Peyer's patch (tissue), 4 donors: ENCODE data around the gene PM20D2. TPM values are rescaled to one million over a fixed set of nuclear protein-coding genes. Genes with fewer than 3 reads are reported as not detected.

Source experiments
- DNase-seq, 3 donors: peaks; one replicate each; pipeline ENCODE4 v3.0.0-alpha.2; 2017 to 2019
- H3K27ac ChIP-seq, 4 donors: fragments of 200-600 bp; sonication (generic); one replicate each; pipeline ENCODE4 v1.5.1; 2016 to 2019
- H3K27me3 ChIP-seq, 2 donors: fragments of 200-600 bp; sonication (generic); one replicate each; pipeline ENCODE4 v1.5.1; 2019
- H3K36me3 ChIP-seq, 3 donors: fragments of 200-600 bp; sonication (generic); one replicate each; pipeline ENCODE4 v1.5.1; 2016 to 2019
- H3K4me1 ChIP-seq, 4 donors: fragments of 200-600 bp; sonication (generic); one replicate each; pipeline ENCODE4 v1.5.1; 2016 to 2019
- H3K4me3 ChIP-seq, 4 donors: fragments of 200-600 bp; sonication (generic); 1 replicate in 3 of 4; 2 replicates in 1 of 4; pipeline ENCODE4 v1.5.1; 2016 to 2019; ENCODE audit warnings: mild to moderate bottlenecking in 1 of 4
- H3K9me3 ChIP-seq, 4 donors: fragments of 200-600 bp; sonication (generic); one replicate each; pipeline ENCODE4 v1.5.1; 2016 to 2019; ENCODE audit warnings: mild to moderate bottlenecking in 1 of 4
- CTCF ChIP-seq, 6 experiments: fragments of 450-650 bp in 4 of 6; fragments of 200-600 bp in 2 of 6; sonication (generic) in 1 of 6; IDR thresholded peaks; one replicate each; pipeline ENCODE4 v1.5.1; 2017 to 2019; ENCODE audit warnings: antibody characterized with exemption in 6 of 6, mild to moderate bottlenecking in 3 of 6, moderate library complexity in 1 of 6
- POLR2A ChIP-seq, 2 donors: fragments of 450-650 bp; IDR thresholded peaks; one replicate each; pipeline ENCODE4 v1.5.1; 2017; ENCODE audit warnings: antibody characterized with exemption in 2 of 2, mild to moderate bottlenecking in 2 of 2, moderate library complexity in 2 of 2
- total RNA-seq, 4 donors: library from RNA; depleted of rRNA; stranded (reverse); fragments of >200 nt; gene quantifications; one replicate each; pipeline ENCODE4 v1.1.0, GENCODE V29; 2016

The PM20D2 gene
- total RNA-seq, 4 donors from 2014 or later: 6.1 to 17.3 (median 9.3) TPM

- DNase-seq: no peak
- no peaks in the 10 kb centered on the region for H3K27me3 ChIP-seq
- no peaks in the 10 kb centered on the region for H3K36me3 ChIP-seq
- no peak overlapping the region for H3K27ac ChIP-seq
- no peak overlapping the region for H3K4me3 ChIP-seq
- no peaks in the 10 kb centered on the region for H3K9me3 ChIP-seq
- TF ChIP-seq POLR2A (IDR thresholded peaks at IDR 0.05) (no peak), CTCF (IDR thresholded peaks at IDR 0.05) (no peak)
- no peaks in the 10 kb centered on the region for H3K4me1 ChIP-seq
Observed at GRCh38 chr6:89172131-89172530, 26.3 kb downstream of the PM20D2 start.

DNA sequence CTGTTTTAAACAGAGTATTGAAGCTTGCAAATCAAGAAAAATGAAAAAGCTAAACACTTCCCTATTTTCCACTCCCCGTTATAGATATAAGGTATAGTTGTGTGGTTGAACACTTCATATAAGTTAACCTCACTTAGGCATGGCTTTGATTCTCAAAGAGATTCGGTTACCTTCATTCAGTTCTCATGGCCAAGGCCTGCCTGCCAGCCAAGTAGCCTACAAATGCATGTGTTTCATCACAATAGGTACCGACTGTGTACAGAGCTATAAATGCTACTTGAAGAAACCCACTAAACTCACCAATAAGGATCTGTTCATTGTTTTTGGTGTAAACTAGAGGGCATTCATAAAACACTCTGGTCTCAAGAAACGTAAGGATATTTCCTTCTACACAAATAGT lies 27.8 kb downstream of the PM20D2 start:
- H3K27ac ChIP-seq: no peak overlapping the region
- no peak overlapping the region for H3K4me3 ChIP-seq
- no peaks in the 10 kb centered on the region for H3K36me3 ChIP-seq
- DNase-seq: no peak
- no peaks in the 10 kb centered on the region for H3K27me3 ChIP-seq
- TF ChIP-seq POLR2A (IDR thresholded peaks at IDR 0.05): no peak
- TF ChIP-seq CTCF (IDR thresholded peaks at IDR 0.05): no peak
- H3K4me1 ChIP-seq: no peaks in the 10 kb centered on the region
- no peaks in the 10 kb centered on the region for H3K9me3 ChIP-seq

DNA sequence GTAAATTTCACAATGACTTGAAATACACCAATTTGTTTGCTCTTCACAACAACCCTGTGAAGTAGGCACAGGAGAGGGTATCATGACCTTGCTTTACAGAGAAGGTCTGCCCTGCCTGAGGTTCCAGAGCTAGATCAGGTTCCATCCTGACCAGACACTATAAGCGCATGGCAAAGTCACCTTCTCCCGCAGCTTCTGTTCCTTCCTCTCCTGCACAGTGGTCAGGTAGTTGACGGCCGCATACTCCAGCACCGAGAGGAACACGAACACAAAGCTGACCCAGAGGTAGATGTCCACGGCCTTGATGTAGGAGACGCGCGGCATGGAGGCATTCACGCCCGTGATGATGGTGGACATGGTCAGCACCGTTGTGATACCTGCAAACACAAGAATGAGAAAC lies 34.3 kb downstream of the PM20D2 start:
- TF ChIP-seq CTCF (IDR thresholded peaks at IDR 0.05): no peak
- no peak for TF ChIP-seq POLR2A (IDR thresholded peaks at IDR 0.05)
- no peaks in the 10 kb centered on the region for H3K4me1 ChIP-seq
- no peak for DNase-seq
- H3K27me3 ChIP-seq: no peaks in the 10 kb centered on the region
- no peak overlapping the region for H3K4me3 ChIP-seq
- H3K9me3 ChIP-seq: no peaks in the 10 kb centered on the region
- no peaks in the 10 kb centered on the region for H3K36me3 ChIP-seq
- no peak overlapping the region for H3K27ac ChIP-seq

DNA sequence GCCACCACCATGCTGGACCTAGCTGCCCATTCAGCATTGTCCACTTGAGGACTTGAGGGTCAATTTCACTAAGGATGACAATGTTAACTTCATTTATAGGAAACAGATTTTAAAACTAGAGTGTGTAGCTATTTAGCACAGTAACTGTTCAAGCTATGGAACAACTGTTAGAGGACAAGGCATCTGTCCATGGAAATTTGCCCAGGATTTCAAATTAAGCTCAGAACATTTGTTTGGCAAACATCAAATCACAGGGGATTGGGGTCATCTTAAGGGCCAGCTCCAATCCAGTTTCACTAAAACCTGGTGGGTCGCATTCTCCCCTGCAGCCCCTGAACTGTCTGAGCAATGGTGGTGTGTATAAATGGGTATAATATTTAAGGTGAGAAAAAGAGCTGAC lies 35.1 kb downstream of the PM20D2 start:
- no peaks in the 10 kb centered on the region for H3K36me3 ChIP-seq
- H3K9me3 ChIP-seq: no peaks in the 10 kb centered on the region
- DNase-seq: no peak
- no peak overlapping the region for H3K27ac ChIP-seq
- H3K27me3 ChIP-seq: no peaks in the 10 kb centered on the region
- no peak overlapping the region for H3K4me3 ChIP-seq
- TF ChIP-seq CTCF (IDR thresholded peaks at IDR 0.05) (no peak), POLR2A (IDR thresholded peaks at IDR 0.05) (no peak)
- H3K4me1 ChIP-seq: no peaks in the 10 kb centered on the region

- Histone ChIP-seq H3K27me3 (no peaks in the 10 kb centered on the region), H3K4me3 (no peak overlapping the region), H3K9me3 (no peaks in the 10 kb centered on the region), H3K27ac (no peak overlapping the region), H3K4me1 (no peaks in the 10 kb centered on the region), H3K36me3 (no peaks in the 10 kb centered on the region)
- TF ChIP-seq CTCF (IDR thresholded peaks at IDR 0.05) (no peak), POLR2A (IDR thresholded peaks at IDR 0.05) (no peak)
- no peak for DNase-seq
Observed at GRCh38 chr6:89183294-89183693, 37.4 kb downstream of the PM20D2 start.

- H3K27ac ChIP-seq: no peak overlapping the region
- no peaks in the 10 kb centered on the region for H3K4me1 ChIP-seq
- no peaks in the 10 kb centered on the region for H3K9me3 ChIP-seq
- H3K4me3 ChIP-seq: no peak overlapping the region
- TF ChIP-seq CTCF (IDR thresholded peaks at IDR 0.05) (no peak), POLR2A (IDR thresholded peaks at IDR 0.05) (no peak)
- no peaks in the 10 kb centered on the region for H3K36me3 ChIP-seq
- H3K27me3 ChIP-seq: no peaks in the 10 kb centered on the region
- no peak for DNase-seq
Observed at GRCh38 chr6:89184344-89184743, 38.5 kb downstream of the PM20D2 start.
